OCI-LY3 (cell line): ENCODE results near the gene GPR34.

ENCODE experiments used
- H2AFZ ChIP-seq: fragments of 200-600, 300-600 bp; shearing (Covaris generic); 2 replicates; pipeline ENCODE4 v1.6.0; 2014; ENCODE audit warnings: antibody characterized with exemption, low read depth, low read length
- H3K27ac ChIP-seq: fragments of 200-600, 300-600 bp; sonication (generic); 2 replicates; pipeline ENCODE4 v1.5.1; 2014; ENCODE audit warnings: mild to moderate bottlenecking, low read length, moderate library complexity, mixed read lengths
- H3K27me3 ChIP-seq: fragments of 200-600, 300-600 bp; sonication (generic); 2 replicates; pipeline ENCODE4 v1.6.1; 2014; ENCODE audit warnings: low read depth, low read length, mixed read lengths
- H3K36me3 ChIP-seq: fragments of 200-600, 300-600 bp; sonication (generic); replicated peaks from 2 replicates; pipeline ENCODE3; 2014; ENCODE audit warnings: low read depth, low read length, mixed read lengths
- H3K4me1 ChIP-seq: fragments of 300-600, 200-600 bp; sonication (generic); 2 replicates; pipeline ENCODE4 v1.6.1; 2014; ENCODE audit warnings: low read length, mixed read lengths
- H3K4me2 ChIP-seq: fragments of 200-600, 300-600 bp; sonication (generic); 2 replicates; pipeline ENCODE4 v1.6.1; 2014; ENCODE audit warnings: low read length, mixed read lengths
- H3K4me3 ChIP-seq: fragments of 300-600, 200-600 bp; sonication (generic); 2 replicates; pipeline ENCODE4 v1.5.1; 2014; ENCODE audit warnings: antibody characterized with exemption, mild to moderate bottlenecking, low read length, moderate library complexity
- H3K79me2 ChIP-seq: fragments of 300-600, 200-600 bp; shearing (Covaris generic); 2 replicates; pipeline ENCODE4 v1.6.1; 2014; ENCODE audit warnings: mild to moderate bottlenecking, low read length, mixed read lengths
- H3K9ac ChIP-seq: fragments of 300-600, 200-600 bp; shearing (Covaris generic); 2 replicates; pipeline ENCODE4 v1.6.0; 2014; ENCODE audit warnings: mild to moderate bottlenecking, low read length, moderate library complexity
- H3K9me3 ChIP-seq: fragments of 200-600, 300-600 bp; shearing (Covaris generic); 2 replicates; pipeline ENCODE4 v1.6.1; 2014; ENCODE audit warnings: low read length, mixed read lengths; ENCODE audit not compliant: insufficient read depth
- H4K20me1 ChIP-seq: fragments of 200-600, 300-600 bp; sonication (generic); 2 replicates; pipeline ENCODE4 v1.6.1; 2016; ENCODE audit warnings: low read length, mixed read lengths; ENCODE audit not compliant: insufficient read depth
- EZH2phosphoT487 ChIP-seq: fragments of 200-600 bp; shearing (Covaris generic); IDR thresholded peaks from 2 replicates; pipeline ENCODE4 v1.6.1; 2018; ENCODE audit warnings: antibody characterized with exemption, mixed run types, low read depth
- TF ChIP-seq, protein P1 (sequence below): fragments of 200-600, 300-600 bp; sonication (generic); IDR thresholded peaks from 2 replicates; pipeline ENCODE4 v1.5.1; 2014; ENCODE audit warnings: antibody characterized with exemption, low read length, low read depth

The GPR34 gene

DNA sequence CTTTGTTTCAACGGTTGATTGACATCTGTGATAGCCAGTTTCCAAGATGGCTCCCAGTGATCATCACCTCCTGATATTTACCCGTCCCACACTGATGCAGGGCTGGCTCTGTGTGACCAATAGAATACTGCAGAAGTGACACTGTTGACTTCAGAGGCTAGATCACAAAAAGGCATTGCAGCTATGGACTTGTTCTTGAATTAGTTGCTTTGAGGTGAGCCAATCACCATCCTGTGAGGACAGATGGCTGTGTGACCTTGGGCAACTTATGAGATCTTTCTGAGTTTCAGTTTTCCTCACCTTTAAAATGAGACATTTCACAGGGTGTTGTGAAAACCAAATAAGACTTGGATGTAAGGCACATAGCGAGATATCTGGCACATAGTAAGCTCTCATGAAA lies 33.4 kb downstream of the GPR34 start:
- Histone ChIP-seq H4K20me1 (peaks cover 18% of the 10 kb centered on the region; the same call in 1 of the 2 replicates), H3K79me2 (no peaks in the 10 kb centered on the region), H3K4me1 (peaks cover 33% of the 10 kb centered on the region), H3K9ac (no peak overlapping the region), H3K36me3 (peaks cover 40% of the 10 kb centered on the region), H3K9me3 (0 out of 2 replicates have a peak, but pooled peaks cover 8% of the 10 kb centered on the region), H3K27ac (no peak overlapping the region), H2AFZ (no peak overlapping the region), H3K27me3 (peaks cover 8% of the 10 kb centered on the region; the same call in 1 of the 2 replicates), H3K4me3 (no peak overlapping the region), H3K4me2 (no peak overlapping the region)
- TF ChIP-seq EZH2phosphoT487, result no peak
- TF ChIP-seq, protein P1, sequence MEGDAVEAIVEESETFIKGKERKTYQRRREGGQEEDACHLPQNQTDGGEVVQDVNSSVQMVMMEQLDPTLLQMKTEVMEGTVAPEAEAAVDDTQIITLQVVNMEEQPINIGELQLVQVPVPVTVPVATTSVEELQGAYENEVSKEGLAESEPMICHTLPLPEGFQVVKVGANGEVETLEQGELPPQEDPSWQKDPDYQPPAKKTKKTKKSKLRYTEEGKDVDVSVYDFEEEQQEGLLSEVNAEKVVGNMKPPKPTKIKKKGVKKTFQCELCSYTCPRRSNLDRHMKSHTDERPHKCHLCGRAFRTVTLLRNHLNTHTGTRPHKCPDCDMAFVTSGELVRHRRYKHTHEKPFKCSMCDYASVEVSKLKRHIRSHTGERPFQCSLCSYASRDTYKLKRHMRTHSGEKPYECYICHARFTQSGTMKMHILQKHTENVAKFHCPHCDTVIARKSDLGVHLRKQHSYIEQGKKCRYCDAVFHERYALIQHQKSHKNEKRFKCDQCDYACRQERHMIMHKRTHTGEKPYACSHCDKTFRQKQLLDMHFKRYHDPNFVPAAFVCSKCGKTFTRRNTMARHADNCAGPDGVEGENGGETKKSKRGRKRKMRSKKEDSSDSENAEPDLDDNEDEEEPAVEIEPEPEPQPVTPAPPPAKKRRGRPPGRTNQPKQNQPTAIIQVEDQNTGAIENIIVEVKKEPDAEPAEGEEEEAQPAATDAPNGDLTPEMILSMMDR, result no peak

DNA sequence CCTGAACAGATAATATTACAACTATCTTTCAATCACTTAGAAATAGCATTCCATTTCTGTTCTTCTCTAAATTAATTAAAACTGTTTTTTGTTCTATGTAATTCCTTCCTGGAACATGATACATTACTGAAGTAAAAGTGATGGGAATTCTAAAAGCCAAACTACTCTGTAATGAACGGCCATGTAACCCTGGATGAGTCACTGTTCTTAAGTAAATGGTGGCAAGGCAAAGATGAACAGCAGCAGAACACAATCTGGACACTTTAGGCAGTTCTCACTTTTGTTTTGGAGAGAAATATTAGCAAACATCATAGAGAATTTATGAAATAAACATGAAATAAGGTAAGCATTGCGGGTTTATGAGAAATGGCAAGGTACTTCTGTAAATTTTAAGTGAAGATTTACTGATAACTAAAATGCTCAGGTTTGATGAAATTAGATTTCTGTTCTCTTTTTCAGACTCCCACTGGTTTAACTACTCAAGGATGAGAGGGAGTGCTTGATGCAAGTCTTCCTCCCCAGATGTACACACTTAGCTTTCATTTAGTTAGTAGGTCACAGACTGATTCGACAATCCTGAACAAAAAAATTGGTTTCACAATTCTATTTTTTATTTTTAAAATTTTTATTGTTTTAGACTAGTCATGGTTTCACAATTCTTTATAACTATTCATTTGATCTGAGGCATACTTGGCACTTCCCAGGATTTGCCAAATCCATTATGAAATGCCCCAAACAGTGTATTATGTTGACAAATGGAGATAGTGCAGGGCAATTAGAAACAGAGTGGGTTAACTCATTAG lies 34.2 kb downstream of the GPR34 start:
- Histone ChIP-seq H3K4me2 (peak overlapping the region; percentile 60), H3K9ac (no peak overlapping the region), H3K79me2 (no peaks in the 10 kb centered on the region), H3K4me3 (peak overlapping the region; percentile 25; the same call in 1 of the 2 replicates), H3K27ac (no peak overlapping the region), H3K9me3 (0 out of 2 replicates have a peak, but pooled peaks cover 8% of the 10 kb centered on the region), H2AFZ (no peak overlapping the region), H3K27me3 (peaks cover 8% of the 10 kb centered on the region; the same call in 1 of the 2 replicates), H3K36me3 (peaks cover 34% of the 10 kb centered on the region), H4K20me1 (peaks cover 19% of the 10 kb centered on the region; the same call in 1 of the 2 replicates), H3K4me1 (peaks cover 33% of the 10 kb centered on the region)
- TF ChIP-seq, protein P1, result no peak
- TF ChIP-seq EZH2phosphoT487, result no peak

DNA sequence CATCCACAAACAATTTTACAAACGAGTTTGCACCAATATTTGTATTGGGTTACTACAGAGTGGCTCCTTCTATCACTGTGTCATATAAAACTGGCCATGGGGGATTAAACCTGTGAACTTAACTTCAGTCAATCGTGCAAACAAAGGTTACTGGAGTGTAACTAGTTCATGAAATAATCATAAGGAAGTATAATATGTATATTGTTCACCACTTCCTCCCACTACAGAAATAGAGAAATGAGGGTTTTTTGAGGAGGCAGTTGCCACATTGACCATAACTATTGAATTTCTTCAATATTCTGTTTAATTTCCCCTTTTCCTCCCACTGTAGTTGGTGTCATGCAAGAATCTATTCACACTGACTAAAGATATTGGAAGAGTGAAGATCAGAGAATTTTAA lies 35.1 kb downstream of the GPR34 start, which contains the start of gene GPR82:
GPR82 (plus strand) TSS at position 356 of the 400 bp plus-strand sequence. CDS start 2,846 bp downstream, outside the sequence.
- peaks cover 33% of the 10 kb centered on the region for H3K4me1 ChIP-seq
- H3K4me3 ChIP-seq, result no peak within 1 kb of the TSS; the same call in 1 of the 2 replicates
- H3K27ac ChIP-seq, result no peak within 1 kb of the TSS
- H4K20me1 ChIP-seq, result peaks cover 19% of the 10 kb centered on the region; the same call in 1 of the 2 replicates
- no peak within 1 kb of the TSS for H3K9ac ChIP-seq
- 0 out of 2 replicates have a peak, but pooled peaks cover 8% of the 10 kb centered on the region for H3K9me3 ChIP-seq
- H3K36me3 ChIP-seq, result peaks cover 29% of the 10 kb centered on the region
- H2AFZ ChIP-seq, result no peak within 1 kb of the TSS
- H3K4me2 ChIP-seq, result peak within 1 kb of the TSS; percentile 60
- no peaks in the 10 kb centered on the region for H3K79me2 ChIP-seq
- H3K27me3 ChIP-seq, result peaks cover 8% of the 10 kb centered on the region; the same call in 1 of the 2 replicates
- TF ChIP-seq, protein P1, result no peak
- no peak for TF ChIP-seq EZH2phosphoT487

DNA sequence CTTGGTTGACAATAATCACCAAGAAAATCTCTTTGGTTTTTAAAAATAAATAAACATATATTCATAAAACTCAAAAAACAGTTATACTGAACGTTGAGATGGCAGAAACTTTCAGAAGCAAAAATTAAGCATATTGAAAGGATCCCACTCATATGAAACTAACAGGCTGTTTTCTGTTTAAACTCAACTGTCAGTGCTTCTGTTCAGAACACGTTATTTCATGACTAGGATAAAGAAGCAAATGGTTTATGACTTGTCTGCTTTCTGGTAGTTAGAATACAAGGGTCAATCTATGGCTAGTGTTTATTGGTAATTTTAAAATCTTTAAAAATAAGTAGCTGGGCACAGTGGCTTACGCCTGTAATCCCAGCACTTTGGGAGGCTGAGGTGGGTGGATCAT lies 39.4 kb downstream of the GPR34 start:
- H3K9ac ChIP-seq, result no peak overlapping the region
- H3K4me2 ChIP-seq, result no peak overlapping the region
- H3K4me3 ChIP-seq, result no peak overlapping the region
- H3K27me3 ChIP-seq, result no peaks in the 10 kb centered on the region
- peaks cover 30% of the 10 kb centered on the region for H3K4me1 ChIP-seq
- TF ChIP-seq, protein P1, result no peak
- no peak for TF ChIP-seq EZH2phosphoT487
- H3K9me3 ChIP-seq, result no peaks in the 10 kb centered on the region
- no peak overlapping the region for H3K27ac ChIP-seq
- no peak overlapping the region for H2AFZ ChIP-seq
- H3K36me3 ChIP-seq, result peaks cover 3% of the 10 kb centered on the region
- peaks cover 26% of the 10 kb centered on the region; the same call in 1 of the 2 replicates for H4K20me1 ChIP-seq
- no peaks in the 10 kb centered on the region for H3K79me2 ChIP-seq
